PFSK-1 (cell line): Measurements from ENCODE around the gene CT45A9.
"Not testable (repeated sequence)": the region's sequence is repeated elsewhere in the genome, so short reads cannot be mapped to it uniquely, and the experiment has no call there.

Experiments used
- POLR2AphosphoS5 ChIP-seq: IDR thresholded peaks from 2 replicates; pipeline ENCODE4 v1.6.1; 2012; ENCODE audit warnings: low read depth, mild to moderate bottlenecking, control low read depth, low read length, moderate library complexity
- TAF1 ChIP-seq: IDR thresholded peaks from 2 replicates; pipeline ENCODE4 v1.6.1; 2012; ENCODE audit warnings: low read length, control low read depth, borderline replicate concordance; ENCODE audit not compliant: insufficient read depth

- TF ChIP-seq TAF1, POLR2AphosphoS5: not testable (repeated sequence)
These were observed 17.2 kb downstream of the CT45A9 start, which contains the start of gene CT45A8 for GRCh38 chrX:135854438-135854837.
